Stomach (tissue), 9 donors: Measurements from ENCODE around the gene TFEB. TPM values are rescaled to one million over a fixed set of nuclear protein-coding genes. Genes with fewer than 3 reads are reported as not detected.

ENCODE experiments used
- DNase-seq, 2 donors: peaks; one replicate each; pipeline versions ENCODE4 v3.0.0 to v3.0.0-alpha.2; 2013 to 2019
- H3K27ac ChIP-seq, 5 donors: fragments of 200-600 bp in 4 of 5; sonication (generic) in 4 of 5; one replicate each; pipeline ENCODE4 v1.5.1; 2013 to 2019; ENCODE audit warnings: mild to moderate bottlenecking in 1 of 5, moderate library complexity in 1 of 5
- H3K27me3 ChIP-seq, 3 donors: fragments of 200-600 bp; sonication (generic); one replicate each; pipeline ENCODE4 v1.5.1; 2017 to 2019; ENCODE audit warnings: mixed run types in 1 of 3
- H3K36me3 ChIP-seq, 4 donors: fragments of 200-600 bp; sonication (generic); 1 replicate in 3 of 4; 2 replicates in 1 of 4; pipeline ENCODE4 v1.5.1; 2016 to 2019
- H3K4me1 ChIP-seq, 4 donors: fragments of 200-600 bp; sonication (generic); one replicate each; pipeline ENCODE4 v1.5.1; 2016 to 2019
- H3K4me3 ChIP-seq, 4 donors: fragments of 200-600 bp; sonication (generic) in 3 of 4; one replicate each; pipeline ENCODE4 v1.5.1; 2016 to 2019; ENCODE audit warnings: mild to moderate bottlenecking in 1 of 4
- H3K9me3 ChIP-seq, 4 donors: fragments of 200-600 bp; sonication (generic); one replicate each; pipeline ENCODE4 v1.5.1; 2016 to 2019
- EP300 ChIP-seq: sonication (generic); formaldehyde crosslinking; IDR thresholded peaks from one replicate; pipeline ENCODE4 v1.6.1; 2017; ENCODE audit warnings: antibody characterized with exemption
- POLR2A ChIP-seq, 4 donors: fragments of 450-650 bp; IDR thresholded peaks; one replicate each; pipeline ENCODE4 v1.6.1; 2016; ENCODE audit warnings: antibody characterized with exemption in 4 of 4, control low read depth in 2 of 4, mild to moderate bottlenecking in 1 of 4, moderate library complexity in 1 of 4
- POLR2AphosphoS5 ChIP-seq, 3 donors: sonication (generic); formaldehyde crosslinking; IDR thresholded peaks; one replicate each; pipeline ENCODE4 v1.6.1; 2016; ENCODE audit warnings: antibody characterized with exemption in 3 of 3
- WGBS, 5 donors: extraction: QIAGEN DNeasy Blood & Tissue Kit in 3 of 5; methylation state at CpG; one replicate each; pipeline versions ENCODE4 v1.1.5 to v1.1.7; 2013 to 2018; 5-methylcytosine and 5-hydroxymethylcytosine counted together
- intact Hi-C: fragments of 100-400 bp; cut with DNase I; formaldehyde crosslinking; loops from one replicate; pipeline ENCODE4 v1.15.1; 2023; ENCODE audit warnings: low total_unique reads
- polyA plus RNA-seq, 3 donors: library from polyadenylated mRNA; stranded (reverse); fragments of 200-250 nt; gene quantifications; one replicate each; pipeline ENCODE4 v1.2.3, GENCODE V29; 2013
- total RNA-seq, 5 donors: library from RNA; depleted of rRNA; stranded (reverse); fragments of >200 nt; gene quantifications; one replicate each; pipeline versions ENCODE4 v1.1.0 to v1.2.3, GENCODE V29; 2014 to 2016
- TF ChIP-seq, protein P1 (sequence below), 7 experiments: fragments of 450-650 bp in 4 of 7; fragments of 200-600 bp in 3 of 7; sonication (generic) in 3 of 7; IDR thresholded peaks; one replicate each; pipeline ENCODE4 v1.5.1; 2016 to 2019; ENCODE audit warnings: antibody characterized with exemption in 7 of 7, control low read depth in 2 of 7, mild to moderate bottlenecking in 1 of 7
- donor health status: healthy with polysubstance abuse.
- donor health status: Bipolar disorder and iron deficiency.
- donor health status: healthy.

Gene TFEB
- total and polyA plus RNA-seq, 8 donors = 6.4 to 130 (median 13.5) TPM

DNA sequence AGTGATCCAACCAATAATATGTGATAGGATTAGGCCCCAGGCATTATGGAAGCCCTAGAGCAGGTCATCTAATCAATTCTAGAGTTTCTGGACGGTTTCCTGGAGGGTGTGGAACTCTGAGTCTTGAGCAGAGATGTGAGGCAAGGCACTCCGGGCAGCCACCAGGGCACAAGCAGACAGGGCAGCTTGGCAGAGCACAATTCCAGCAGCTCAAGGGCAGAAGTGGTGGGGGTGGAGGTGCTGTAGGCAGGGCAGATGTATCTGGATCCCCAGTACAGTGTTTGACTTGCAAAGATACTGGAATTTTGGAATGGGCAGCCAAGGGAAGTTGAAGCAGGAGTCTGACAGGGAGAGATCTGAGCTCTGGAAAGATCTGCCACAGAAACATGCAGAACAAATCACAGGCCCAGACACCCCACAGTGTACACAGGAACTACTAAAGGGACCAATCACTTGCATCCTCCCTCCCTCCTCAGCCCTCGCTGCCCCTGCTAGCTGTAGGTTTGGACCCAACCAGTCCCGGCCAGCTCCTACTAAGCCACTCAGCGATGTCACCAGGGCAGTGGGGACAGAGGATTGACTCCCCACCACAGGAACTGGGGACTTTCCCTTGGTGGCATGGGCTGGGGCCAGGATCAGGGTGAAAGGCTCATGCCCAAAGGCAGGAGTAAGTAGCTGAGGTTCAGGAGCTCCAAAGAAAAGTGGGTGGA lies 47.0 kb downstream of the TFEB start:
- Histone ChIP-seq H3K4me3 (no peak overlapping the region), H3K4me1 (peaks cover 11 to 38% (median 37%) of the 10 kb centered on the region in 4 donors), H3K27ac (peak overlapping the region; percentile 13 to 62 (median 20)), H3K27me3 (no peaks in the 10 kb centered on the region), H3K9me3 (no peaks in the 10 kb centered on the region), H3K36me3 (peaks cover 24 to 72% (median 71%) of the 10 kb centered on the region in 4 donors)
- DNase-seq = peak in 1 of 2 donors; percentile 48
- TF ChIP-seq POLR2AphosphoS5 (IDR thresholded peaks at IDR 0.05) (no peak), POLR2A (IDR thresholded peaks at IDR 0.05) (no peak), EP300 (no peak)
- TF ChIP-seq, protein P1, sequence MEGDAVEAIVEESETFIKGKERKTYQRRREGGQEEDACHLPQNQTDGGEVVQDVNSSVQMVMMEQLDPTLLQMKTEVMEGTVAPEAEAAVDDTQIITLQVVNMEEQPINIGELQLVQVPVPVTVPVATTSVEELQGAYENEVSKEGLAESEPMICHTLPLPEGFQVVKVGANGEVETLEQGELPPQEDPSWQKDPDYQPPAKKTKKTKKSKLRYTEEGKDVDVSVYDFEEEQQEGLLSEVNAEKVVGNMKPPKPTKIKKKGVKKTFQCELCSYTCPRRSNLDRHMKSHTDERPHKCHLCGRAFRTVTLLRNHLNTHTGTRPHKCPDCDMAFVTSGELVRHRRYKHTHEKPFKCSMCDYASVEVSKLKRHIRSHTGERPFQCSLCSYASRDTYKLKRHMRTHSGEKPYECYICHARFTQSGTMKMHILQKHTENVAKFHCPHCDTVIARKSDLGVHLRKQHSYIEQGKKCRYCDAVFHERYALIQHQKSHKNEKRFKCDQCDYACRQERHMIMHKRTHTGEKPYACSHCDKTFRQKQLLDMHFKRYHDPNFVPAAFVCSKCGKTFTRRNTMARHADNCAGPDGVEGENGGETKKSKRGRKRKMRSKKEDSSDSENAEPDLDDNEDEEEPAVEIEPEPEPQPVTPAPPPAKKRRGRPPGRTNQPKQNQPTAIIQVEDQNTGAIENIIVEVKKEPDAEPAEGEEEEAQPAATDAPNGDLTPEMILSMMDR (IDR thresholded peaks at IDR 0.05) = no peak
- intact Hi-C loops = no loop called here
- 36 to 52% (median 47%) methylated on average over 5 of the region's 5 CpGs for WGBS, 5 donors

DNA sequence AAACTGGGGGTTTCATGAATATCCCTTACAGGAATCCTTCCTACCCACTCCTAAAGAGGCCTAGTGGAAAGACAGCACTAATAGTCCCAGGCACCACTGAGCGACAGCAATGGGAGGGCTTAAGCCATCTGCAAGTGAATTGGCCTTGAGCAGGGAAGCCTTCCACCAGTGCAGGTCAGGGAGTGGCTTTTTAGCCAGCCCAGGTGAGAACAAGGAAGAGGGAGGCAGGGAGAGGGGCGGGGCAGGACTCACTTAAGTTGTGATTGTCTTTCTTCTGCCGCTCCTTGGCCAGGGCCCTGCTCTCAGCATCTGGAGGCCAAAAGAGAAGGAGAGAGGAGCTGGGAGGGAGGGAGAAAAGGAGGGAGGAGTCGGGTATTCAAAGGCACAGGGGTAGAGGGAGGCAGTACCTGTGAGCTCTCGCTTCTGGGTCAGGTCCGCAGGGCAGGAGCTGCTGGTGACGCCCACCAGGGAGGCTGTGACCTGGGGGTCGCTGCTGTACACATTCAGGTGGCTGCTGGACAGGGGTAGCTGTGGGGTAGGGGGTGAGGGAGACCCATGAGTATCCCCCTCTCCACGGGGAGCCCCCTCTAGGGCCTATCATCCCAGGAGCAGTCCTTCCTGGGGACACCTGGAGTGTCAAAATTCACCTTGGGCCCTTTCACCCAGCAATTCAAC lies 47.8 kb downstream of the TFEB start:
- intact Hi-C loops = no loop called here
- WGBS, 5 donors = 43 to 56% (median 50%) methylated on average over 8 to 9 of the region's 9 CpGs
- no peaks in the 10 kb centered on the region for H3K9me3 ChIP-seq
- peaks cover 24 to 72% (median 71%) of the 10 kb centered on the region in 4 donors for H3K36me3 ChIP-seq
- H3K27me3 ChIP-seq = no peaks in the 10 kb centered on the region
- DNase-seq = peak; percentile 74 to 76
- H3K4me1 ChIP-seq = peaks cover 17 to 39% (median 38%) of the 10 kb centered on the region in 4 donors
- no peak overlapping the region for H3K4me3 ChIP-seq
- TF ChIP-seq EP300 = no peak
- TF ChIP-seq POLR2A (IDR thresholded peaks at IDR 0.05) = no peak
- TF ChIP-seq POLR2AphosphoS5 (IDR thresholded peaks at IDR 0.05) = no peak
- TF ChIP-seq, protein P1 (IDR thresholded peaks at IDR 0.05) = no peak
- peak overlapping the region in 3 of 5 donors; percentile 13 to 62 (median 29) for H3K27ac ChIP-seq

DNA sequence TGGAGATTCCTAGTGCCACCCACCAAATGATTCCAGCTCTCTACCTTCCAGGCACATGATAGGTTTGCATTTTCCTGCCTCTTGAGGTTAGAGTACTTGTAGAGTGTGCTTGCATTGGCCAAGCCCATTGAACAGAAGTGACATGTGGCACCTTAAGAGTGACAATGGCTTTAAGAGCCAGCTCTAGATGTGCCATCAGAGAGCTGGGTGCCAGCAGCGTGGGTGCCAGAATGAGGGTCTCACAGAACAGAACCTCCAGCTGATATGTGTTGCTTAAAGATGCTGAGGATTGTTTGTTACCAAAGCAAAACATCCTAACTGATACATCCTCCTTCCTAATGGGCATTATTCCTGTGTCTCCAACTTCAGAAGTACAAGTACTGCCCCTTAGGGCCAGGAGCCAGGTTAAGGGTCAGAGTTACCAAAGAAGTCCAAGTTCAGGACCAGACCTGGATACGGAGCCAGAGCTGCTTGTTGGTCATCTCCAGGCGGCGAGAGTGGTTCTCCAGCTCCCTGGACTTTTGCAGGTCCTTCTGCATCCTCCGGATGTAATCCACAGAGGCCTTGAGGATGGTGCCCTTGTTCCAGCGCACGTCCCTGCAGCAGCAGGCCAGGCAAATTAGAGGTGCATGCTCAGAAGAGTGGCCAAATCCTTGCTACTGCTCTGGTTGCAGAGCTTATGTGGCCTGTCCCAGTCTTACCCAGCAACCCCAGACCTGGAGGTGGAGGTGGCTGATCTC lies 49.6 kb downstream of the TFEB start:
- 88 to 98% (median 94%) methylated on average over 2 to 7 of the region's 7 CpGs for WGBS, 5 donors
- intact Hi-C loops = no loop called here
- no peaks in the 10 kb centered on the region for H3K9me3 ChIP-seq
- H3K4me3 ChIP-seq = no peak overlapping the region
- H3K27me3 ChIP-seq = no peaks in the 10 kb centered on the region
- no peak for TF ChIP-seq EP300
- TF ChIP-seq POLR2AphosphoS5 (IDR thresholded peaks at IDR 0.05) = no peak
- TF ChIP-seq, protein P1 (IDR thresholded peaks at IDR 0.05) = no peak
- no peak for TF ChIP-seq POLR2A (IDR thresholded peaks at IDR 0.05)
- no peak for DNase-seq
- H3K36me3 ChIP-seq = peaks cover 20 to 68% (median 67%) of the 10 kb centered on the region in 4 donors
- H3K4me1 ChIP-seq = peaks cover 21 to 48% (median 46%) of the 10 kb centered on the region in 4 donors
- no peak overlapping the region for H3K27ac ChIP-seq
